ELF-1 (cell line): ENCODE measurements around the gene ARHGAP24.
"Not testable (repeated sequence)": the region's sequence is repeated elsewhere in the genome, so short reads cannot be mapped to it uniquely, and the experiment has no call there.

Source experiments
- DNase-seq: peaks from one replicate; pipeline ENCODE4 v3.0.0-alpha.2; 2016; ENCODE audit warnings: low read depth, low spot score

Gene ARHGAP24

DNA sequence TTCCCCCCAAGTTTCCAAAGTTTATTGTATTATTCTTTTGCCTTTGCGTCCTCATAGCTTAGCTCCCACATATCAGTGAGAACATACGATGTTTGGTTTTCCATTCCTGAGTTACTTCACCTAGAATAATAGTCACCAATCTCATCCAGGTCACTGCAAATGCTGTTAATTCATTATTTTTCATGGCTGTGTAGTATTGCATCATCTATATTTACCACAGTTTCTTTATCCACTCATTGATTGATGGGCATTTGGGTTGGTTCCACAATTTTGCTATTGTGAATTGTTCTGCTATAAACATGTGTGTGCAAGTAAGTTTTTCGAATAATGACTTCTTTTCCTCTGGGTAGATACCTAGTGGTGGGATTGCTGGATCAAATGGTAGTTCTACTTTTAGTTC, 43.6 kb downstream of the ARHGAP24 start:
- DNase-seq = not testable (repeated sequence)

DNA sequence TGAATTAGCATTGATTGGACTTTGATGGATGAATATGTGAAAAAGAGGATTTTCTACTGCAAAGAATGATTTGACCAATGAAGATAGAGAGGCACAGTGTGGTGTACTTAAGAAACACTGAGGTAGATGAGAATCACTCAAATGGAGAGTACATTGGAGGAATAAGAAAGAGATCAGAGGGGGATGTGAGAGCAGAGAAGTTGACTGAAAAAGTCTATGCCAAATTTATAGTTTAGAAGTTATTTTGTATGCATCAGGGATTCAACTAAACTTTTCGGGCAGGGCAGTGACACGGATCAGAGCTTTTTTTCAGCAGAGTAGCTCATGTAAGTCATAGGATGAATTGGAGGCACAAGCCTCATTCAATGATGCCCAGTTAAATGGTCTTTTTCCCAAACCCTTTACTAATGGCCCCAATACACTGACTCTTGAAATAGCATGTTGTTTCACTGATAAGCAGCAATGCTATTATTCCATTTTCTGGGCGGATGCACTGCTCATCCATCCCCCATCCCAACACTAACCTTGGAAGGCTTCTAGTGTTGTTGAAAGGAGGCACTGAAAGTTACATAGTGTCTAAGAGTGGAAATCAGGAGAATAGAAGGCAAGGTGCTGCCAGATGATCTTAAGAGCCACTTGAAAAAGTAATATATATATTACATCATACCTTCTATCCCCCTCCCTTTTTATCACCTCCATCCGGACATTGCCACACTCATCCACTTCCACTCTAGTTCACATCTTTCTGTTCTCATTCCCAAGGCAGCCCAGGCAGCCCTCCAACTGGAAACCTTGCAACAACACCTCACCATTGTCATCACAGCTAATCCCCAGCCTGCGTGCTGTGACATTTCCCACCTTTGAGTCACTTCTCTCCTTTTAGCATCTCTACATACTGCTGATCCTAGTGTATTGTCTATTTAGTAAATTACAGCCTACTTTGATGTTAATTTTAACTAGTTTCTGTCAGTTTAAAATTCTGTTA, 46.1 kb downstream of the ARHGAP24 start:
- no peak for DNase-seq

DNA sequence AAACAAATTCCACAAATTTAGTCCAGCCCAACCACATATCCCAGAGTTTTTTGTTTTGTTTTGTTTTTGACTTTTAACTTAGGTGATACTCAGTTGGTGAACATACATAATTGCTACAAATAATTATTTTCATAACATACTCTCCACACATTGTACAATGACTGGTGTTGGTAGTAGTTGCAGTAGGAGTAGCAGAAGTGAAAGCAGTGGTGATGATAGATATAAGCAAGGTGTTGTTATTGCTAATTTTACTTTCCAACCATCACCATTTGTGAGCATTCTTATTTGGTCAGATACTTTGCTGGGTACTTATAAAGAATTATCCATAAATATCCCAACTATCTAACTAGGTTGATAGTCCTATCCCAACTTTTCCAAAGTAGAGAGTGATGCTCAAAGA, 47.3 kb downstream of the ARHGAP24 start:
- DNase-seq = no peak

DNA sequence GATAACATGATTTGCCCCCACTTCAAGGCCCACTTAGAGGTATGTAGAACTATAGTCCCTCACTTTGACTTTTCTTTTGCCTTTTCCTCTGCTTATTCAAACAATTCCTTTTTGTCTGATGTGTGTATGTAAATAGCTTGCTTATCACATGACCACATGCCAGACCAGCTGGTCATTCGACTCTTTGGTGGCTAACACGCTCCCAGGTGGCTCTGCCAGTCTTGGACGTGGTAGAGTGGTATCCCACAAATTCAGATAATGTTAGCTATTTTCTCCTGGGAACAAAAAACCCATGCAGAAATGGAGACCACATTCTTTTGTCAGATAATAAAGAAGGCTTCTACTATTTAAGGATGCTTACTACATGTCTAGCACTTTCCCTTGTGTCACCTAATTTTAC, 47.9 kb downstream of the ARHGAP24 start:
- DNase-seq = no peak

DNA sequence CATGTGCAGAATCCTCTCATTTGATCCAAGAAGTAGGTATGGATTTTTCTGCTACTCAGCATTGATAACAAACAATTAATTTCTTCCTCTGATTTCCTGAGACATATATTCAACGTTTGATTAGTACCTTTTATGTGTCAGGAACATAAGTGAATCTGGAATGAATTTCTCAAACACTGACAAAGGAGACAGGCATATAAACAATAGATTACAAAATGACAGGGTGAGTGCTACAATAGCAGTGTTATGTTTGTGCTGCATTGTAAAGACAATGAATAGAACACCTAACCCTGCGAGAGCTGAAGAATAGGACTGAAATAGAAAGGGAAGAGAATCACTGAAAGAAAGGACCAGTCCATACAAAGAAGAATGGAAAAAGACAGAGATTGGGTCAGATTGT, 52.9 kb downstream of the ARHGAP24 start:
- no peak for DNase-seq

DNA sequence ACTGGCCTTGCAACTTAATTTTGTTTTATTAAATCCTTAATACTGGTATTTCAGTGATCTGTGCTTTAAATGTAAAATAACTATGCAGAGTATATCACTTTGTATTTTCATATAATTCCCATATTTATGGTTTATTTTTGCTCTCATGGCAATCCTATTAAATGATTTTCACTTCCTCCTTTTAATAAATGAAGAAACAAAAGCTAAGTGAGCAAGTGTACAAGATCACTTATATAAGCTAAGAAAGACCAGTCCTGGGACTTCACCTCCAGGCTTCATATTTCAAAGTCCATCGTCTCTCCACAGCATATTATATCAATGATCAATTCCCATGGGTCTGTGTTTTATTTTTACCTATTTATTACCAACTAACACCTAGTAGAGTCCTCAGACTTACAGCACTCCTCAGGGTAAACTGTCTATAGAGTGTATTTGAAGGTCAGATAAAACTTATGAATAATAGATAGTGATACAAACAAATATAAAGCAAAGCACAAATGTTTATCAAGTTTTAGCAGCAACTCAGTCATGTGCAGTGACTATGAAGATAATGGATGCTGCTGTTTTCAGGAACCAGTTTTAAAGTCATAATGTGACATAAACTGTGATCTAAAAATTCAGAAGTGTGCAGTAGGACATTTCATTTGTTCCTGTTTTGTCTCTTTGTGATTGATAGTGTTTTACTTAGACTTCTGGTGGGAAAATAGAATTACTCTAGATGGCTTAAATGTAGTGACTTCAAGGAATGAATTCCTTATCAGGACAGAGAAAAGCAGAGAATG, 56.8 kb downstream of the ARHGAP24 start:
- no peak for DNase-seq

DNA sequence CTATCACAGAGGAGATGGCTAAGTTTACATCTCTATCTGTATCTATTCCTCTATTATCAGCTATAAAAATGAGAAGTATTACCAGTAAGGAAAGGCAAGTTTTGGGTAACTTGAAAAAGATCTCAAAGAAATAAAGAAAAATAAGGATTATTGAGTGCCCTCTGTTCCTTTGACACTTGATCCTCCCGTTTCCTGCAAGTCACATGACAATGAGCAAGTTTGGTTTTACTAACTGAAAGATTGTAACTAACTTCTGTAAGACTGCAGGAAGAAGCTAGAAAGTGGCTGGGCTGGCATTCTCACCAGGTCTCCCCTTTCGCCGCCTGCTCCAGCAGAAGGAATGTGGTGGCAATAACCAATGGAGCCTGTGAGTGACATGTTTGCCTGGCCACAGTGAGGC, 59.2 kb downstream of the ARHGAP24 start:
- DNase-seq = no peak

DNA sequence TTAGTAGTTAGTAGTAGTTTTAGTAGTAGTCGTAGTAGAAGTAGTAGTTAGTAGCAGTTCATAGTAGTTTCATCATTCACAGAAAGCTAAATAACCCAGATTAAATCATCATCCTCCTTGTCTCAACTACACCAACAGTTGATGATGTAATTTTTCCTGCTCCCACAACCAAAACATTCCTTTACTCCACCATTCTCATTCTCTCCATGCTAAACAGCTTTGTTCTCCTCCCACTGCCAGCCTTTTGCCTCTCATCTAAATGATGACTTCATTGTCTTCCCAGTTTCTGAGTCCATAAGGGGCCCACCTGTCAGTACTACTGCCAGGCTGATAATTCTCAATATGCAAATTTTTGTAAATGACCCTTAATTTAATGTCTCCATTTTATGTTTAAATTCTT, 68.9 kb downstream of the ARHGAP24 start:
- DNase-seq = peak; percentile 4

DNA sequence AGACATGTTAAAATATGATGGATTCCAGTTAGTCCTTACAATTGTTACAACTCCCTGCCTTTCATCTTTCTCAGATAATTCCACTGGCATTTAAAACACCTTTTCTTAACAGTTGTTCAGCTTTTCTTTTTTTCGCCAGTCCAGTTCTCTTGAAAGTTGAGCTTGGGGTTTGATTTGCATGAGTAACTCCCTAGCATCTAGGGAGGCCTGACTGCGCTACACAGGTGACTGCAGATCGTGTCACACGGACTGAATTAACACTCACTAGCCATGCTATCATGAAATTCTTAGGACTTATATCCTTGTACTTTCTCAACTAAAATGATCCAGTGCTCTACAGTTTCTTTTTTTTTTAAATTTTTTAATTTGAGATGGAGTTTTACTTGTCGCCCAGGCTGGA, 69.8 kb downstream of the ARHGAP24 start:
- DNase-seq = no peak

DNA sequence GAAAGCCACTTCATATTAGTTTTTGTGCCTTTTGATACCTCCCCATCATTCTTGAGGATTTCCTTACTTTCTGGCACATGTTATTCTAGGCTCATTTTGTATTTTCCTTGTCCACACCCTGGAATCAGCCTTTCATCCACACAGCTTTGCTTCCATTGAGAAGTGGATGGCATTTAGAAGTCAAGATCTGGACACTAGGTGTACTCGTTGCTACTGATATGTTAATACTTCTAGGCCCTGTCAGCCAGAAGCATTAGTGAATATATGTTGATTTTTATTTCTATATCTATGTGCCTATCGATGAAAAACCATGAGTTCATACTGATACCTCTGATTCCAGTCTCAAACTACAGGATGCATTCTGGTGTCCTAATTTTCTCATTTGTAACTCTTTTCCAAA, 73.2 kb downstream of the ARHGAP24 start:
- no peak for DNase-seq

DNA sequence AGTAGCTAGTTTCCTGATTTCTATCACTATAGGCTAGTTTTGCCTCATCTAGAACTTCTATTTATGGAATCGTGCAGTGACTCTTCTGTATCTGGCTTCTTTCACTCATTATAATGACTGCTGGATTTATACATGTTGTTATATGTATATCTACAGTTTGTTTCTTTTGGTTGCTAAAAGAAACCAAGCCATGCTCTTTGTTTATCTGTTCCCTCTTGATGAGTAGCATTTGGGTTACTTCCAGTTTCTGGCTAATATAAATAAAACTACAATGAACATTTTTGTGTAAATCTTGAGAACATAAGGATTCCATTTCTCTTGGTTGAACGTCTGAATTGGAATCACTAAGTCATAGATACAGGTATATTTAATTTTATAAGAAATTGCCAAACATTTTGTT, 73.9 kb downstream of the ARHGAP24 start:
- DNase-seq = no peak

DNA sequence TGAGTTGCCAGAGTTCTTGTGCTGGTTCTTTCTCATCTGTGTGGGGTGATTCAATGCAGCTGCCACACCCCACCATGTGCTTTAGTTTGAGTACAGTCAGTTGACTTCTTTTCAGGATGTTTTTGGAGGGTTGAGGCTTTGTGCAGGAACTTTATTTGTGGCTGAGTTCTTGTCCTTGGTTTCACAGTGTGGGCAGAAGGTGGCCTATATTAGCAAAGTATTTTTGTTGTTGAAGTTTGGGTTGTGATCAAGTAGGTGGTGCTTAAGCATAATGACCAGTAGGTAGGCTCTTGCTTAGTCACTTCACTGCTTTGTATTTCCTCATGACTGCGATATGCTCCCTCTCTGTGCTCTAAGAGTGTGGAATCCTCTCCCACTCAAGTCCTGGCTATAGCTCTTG, 80.3 kb downstream of the ARHGAP24 start:
- no peak for DNase-seq

DNA sequence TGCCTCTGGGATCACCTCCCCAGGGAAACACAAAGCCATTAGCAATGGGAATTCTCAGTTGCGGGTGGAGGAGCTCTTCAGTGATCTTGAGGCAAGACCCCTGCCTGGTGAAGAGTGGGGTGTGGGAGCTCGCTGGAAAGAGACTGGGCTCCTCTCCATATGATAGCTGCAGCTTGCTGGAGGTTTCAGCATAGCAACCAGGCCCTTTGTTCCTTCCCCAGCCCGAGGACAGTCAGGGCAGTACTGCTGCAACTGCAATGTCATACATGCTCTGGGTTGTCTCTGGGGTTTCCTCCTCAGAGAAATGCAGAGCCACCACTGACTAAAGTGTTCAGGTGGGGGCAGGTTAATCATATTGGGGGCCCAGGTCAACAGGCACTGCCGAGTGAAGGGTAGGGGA, 81.3 kb downstream of the ARHGAP24 start:
- DNase-seq = no peak

DNA sequence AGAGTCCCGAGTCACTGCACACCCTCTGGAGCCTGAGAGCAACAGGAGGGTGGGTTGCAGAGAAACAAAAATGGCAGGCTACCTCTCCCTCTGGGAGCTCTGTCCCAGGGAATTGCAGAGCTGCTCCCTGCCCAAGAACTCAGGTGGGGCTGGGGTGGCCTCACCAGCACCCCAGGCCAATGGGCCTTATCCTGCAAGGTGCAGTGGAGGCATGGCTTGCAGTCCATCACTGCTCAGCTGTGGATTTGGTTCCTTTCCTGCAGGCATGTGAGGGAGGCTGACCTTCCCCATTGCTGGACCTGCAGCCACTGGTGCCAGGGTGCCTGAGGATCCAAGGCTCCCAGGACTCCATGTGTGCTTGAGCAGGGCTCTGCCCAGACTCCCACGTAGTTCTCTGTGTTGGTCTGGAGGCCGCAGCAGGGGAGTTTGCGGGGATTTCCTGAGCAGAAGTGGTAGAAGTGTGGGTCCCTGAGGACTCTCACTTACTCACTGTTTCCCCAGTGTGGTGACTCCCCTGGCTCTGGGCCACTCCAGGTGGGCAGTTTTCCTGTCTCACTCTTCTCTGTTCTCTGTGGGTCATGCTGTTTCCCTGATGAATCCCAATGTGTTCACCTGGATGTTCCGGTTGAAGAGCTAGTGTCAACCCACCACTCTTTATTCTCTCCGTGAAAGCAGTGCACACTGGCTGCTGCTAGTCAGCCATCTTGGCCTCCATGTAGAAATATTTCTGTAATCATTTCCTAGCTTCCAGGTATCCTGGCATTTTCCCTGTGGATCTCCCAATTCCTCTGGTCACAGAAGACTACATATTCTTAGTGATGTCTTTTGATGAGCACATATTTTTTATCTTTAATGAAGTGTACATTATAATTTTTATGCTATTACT, 82.3 kb downstream of the ARHGAP24 start:
- no peak for DNase-seq

DNA sequence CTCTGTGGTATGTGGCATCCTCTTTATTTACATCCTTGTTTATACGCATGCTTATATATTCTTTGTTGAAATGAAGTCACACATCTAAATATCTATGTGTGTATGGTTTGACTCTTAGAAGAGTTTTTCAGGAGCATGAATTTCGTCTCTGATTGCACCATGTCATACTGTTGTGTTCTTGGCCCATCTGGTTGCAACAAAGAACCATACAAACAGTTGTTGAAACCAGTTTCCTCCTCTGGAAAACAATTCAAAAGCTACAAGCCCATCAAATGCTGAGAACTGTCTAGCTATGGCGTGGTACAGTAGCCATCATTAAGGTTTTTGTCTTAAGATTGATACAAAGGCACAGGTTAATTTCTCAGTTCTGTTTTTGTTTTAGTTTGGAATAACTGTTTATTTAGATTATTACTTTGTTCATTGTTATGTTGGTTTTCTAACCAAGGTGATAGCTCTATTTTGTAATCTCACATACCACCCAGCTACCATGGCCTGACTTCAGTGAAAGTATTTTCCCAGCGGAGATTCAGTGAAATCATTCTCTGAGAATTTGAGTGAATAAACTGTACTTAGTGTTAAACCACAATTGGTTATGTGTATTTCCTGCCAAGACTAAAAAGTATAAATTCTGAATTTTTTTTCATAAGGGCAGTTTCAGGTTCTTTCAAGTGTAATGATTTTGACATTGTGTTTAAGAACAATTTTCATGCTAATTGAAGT, 91.0 kb downstream of the ARHGAP24 start:
- no peak for DNase-seq

DNA sequence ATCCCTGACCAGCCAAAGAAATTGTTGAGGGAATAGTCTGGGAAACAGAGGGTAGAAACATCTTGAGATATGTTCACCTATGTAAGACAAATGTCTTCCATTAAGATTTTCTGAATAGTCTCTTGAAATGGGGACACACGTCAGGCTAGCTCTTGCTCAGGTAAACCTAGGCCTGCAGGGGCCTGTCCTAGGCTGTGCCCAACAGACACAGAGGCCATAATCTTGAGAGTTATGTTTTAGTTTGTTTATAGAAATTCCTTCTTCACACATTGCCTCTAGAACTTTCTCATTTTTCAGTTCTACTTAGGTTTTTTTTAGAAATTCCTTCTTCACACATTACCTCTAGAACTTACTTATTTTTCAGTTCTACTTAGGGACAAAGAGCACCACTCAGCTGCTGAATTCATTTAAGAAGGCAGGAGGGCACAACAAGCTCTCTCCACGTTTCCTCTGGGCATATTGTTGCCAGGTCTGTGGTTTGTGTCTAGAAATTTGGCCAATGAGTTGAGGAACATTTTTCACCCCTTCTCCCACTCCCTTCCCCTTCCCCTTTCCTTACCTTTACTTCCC, 94.9 kb downstream of the ARHGAP24 start:
- no peak for DNase-seq

DNA sequence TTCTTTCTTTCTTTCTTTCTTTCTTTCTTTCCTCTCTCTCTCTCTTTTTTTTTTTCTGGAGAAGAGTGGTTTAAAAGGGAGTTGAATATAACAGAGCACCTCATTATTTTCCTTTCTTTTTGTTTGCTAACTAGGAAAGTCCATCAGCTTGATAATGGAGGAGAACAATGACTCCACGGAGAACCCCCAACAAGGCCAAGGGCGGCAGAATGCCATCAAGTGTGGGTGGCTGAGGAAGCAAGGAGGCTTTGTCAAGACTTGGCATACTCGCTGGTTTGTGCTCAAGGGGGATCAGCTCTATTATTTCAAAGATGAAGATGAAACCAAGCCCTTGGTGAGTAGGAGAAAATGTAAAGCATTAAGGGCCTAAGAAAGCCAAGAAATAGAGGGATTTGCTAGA, 95.4 kb downstream of the ARHGAP24 start:
- no peak for DNase-seq

DNA sequence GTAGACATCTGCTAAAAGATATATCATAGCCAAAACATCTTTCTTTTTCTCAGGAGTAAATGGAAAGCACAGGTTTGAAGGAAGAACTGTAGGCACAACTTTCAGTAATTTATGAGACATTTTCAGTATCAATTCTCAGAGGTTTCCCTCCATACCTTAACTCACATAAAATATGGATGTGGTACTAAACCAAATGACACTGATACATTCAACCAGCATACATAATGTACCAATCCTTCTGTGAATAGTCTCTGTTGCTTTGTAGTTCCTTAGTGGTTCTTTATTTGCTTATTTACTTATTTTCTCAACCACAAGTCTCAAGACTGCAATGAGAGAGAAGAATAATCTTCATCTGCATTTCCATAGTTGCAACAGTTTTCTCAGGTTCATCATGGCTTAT, 96.1 kb downstream of the ARHGAP24 start:
- DNase-seq = no peak

DNA sequence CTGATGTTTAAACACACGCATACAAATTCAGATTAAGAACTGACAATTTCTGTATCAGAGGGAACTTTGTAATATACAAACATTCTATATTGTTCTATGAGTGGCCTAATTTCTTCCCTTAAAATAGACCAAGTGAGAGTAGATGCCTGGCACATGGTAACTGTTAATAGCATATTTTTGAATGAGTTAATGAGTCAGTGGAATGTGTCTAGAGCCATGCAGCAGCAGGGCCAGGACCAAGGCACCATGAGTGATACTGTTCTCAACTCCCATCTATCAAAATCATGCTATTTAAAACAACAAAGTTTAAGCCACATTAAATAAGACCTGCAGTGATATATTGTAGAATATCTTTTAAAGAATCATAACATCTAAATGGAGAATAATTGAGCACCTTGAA, 98.3 kb downstream of the ARHGAP24 start:
- no peak for DNase-seq

DNA sequence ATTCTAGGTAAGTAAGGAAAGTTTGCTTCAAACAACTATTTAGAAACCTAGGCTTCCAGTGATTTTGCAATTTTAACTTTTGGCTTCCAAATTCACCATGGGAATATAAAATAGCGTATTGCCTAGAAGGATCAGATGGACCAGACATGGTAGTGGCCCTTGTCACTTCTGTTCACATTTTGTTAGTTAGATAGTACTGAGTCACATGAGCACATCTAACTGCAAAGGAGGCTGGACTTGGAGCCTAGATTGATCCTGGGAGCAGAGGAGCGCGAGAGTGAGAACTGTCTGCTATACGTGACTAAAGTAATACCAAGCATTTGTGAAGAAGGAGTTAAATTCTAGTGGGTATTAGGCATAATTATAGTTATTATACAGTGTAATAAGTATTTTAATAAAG, 102.4 kb downstream of the ARHGAP24 start:
- no peak for DNase-seq

DNA sequence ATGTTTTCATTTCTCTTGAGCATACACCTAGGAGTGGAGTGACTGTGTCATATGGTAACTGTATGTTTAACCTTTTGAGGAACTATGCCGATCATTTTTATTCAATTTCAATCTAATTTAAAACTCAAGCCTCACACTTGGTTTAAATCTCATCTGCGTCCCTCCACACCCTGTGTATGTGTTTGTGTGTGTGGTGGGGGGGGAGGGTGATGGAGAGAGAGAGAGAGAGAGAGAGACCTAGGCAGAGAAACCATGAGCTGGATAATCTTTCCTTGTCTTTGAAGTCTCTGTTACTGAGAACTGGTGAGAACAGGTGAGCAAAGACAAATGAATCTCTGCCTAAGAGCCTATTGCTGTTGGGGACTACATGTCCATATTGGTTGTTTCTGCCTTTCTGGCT, 105.0 kb downstream of the ARHGAP24 start:
- DNase-seq = no peak
